HuH-7.5 (cell line): ENCODE results near the gene FRMD8.

Experiments used
- DNase-seq: peaks from one replicate; pipeline ENCODE4 v3.0.0; 2011; ENCODE audit warnings: low spot score

Gene FRMD8

DNA sequence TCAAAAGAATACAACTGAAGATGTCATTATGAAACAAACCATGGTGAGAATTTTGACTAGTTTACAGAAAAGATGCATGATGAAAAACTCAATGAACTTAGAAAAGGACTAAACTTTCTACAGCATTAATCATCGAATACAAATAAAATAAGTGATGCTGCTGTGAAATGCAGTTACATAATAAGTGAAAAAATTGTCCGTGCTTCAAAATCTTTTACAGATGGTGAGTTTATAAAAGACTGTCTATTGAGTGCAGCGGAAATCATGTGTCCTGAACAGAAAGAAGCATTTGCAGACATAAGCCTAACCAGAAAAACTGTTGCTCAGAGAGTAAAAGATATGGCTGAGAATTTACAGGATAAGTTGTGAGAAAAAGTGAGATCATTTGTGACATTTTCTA is 70.0 kb downstream of the FRMD8 start:
- no peak for DNase-seq

DNA sequence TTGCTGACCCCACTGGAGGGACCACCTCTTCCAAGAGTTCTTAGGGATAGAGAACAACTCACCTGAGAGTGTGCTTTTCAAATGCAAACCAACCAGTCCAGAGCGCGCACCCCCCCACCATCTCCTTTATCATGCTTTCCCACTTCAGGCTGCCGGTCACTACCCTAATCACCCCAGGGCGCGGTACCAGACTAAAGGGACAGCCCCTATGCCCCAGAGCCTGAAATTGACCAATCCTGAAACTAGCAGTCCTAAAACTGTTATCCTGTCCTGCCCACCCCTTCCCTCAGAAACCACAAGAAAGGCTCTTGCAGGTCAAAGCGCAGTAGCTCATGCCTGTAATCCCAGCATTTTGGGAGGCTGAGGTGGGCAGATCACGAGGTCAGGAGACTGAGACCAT is 73.1 kb downstream of the FRMD8 start:
- DNase-seq = no peak
